Mucosa of gallbladder (tissue), 1 donor: ENCODE data around the gene SPOCK2. TPM values are rescaled to one million over a fixed set of nuclear protein-coding genes. Genes with fewer than 3 reads are reported as not detected.

Experiments used
- DNase-seq: peaks from one replicate; pipeline ENCODE4 v3.0.0-alpha.2; 2020; ENCODE audit warnings: low spot score
- total RNA-seq: library from RNA; stranded (reverse); gene quantifications from one replicate; pipeline ENCODE4 v1.2.1, GENCODE V29; 2021
- donor health status: DM: no; HTN: no; CAD: no.

SPOCK2 gene
- total RNA-seq, 1 donor from 2014 or later, result 250 TPM

GRCh38 chr10:72011976-72012512, 76.3 kb downstream of the SPOCK2 start:
- no peak for DNase-seq

- no peak for DNase-seq
These were observed 76.9 kb downstream of the SPOCK2 start for GRCh38 chr10:72011468-72011867.

GRCh38 chr10:72011016-72011415, 77.3 kb downstream of the SPOCK2 start:
- no peak for DNase-seq

- no peak for DNase-seq
These were observed 77.9 kb downstream of the SPOCK2 start for GRCh38 chr10:72010234-72010973.

- peak; percentile 81 for DNase-seq
These were observed 78.8 kb downstream of the SPOCK2 start for GRCh38 chr10:72009425-72010081.

- DNase-seq, result no peak
These were observed 79.3 kb downstream of the SPOCK2 start for GRCh38 chr10:72009051-72009424.

Other genes with a start within 250 kb of the SPOCK2 start
- gene PSAP, start 237.3 kb downstream of the SPOCK2 start, total RNA-seq, result 1,332 TPM
- gene CHST3, start 124.2 kb downstream of the SPOCK2 start, total RNA-seq, result 10.3 TPM
- 128 TPM for gene ANAPC16, start 127.5 kb upstream of the SPOCK2 start, total RNA-seq
- 27.5 TPM for gene ASCC1, start 127.7 kb upstream of the SPOCK2 start, total RNA-seq
- gene DDIT4, start 185.4 kb upstream of the SPOCK2 start, total RNA-seq, result 191 TPM